ENCODE measurements around the gene SPTLC3. TPM values are rescaled to one million over a fixed set of nuclear protein-coding genes. Genes with fewer than 3 reads are reported as not detected.

Gene SPTLC3
- total and polyA plus RNA-seq, 9 donors = 1.4 to 6.2 (median 3.1) TPM

- no peak for DNase-seq
- Histone ChIP-seq H3K27me3 (ENCODE audit: control insufficient read depth, insufficient read depth, low read length) (no peaks in the 10 kb centered on the region), H3K4me1 (ENCODE audit: control insufficient read depth, insufficient read depth, low read length) (no peaks in the 10 kb centered on the region), H3K36me3 (ENCODE audit: control insufficient read depth, insufficient read depth, low read length) (no peaks in the 10 kb centered on the region), H3K27ac (ENCODE audit: low read length) (no peak overlapping the region), H3K9me3 (replicated peaks; ENCODE audit: control insufficient read depth, low read depth, low read length) (no peaks in the 10 kb centered on the region), H3K4me3 (ENCODE audit: low read length) (no peak overlapping the region)
- WGBS (ENCODE audit: insufficient coverage) = no CpG with 5 or more reads among the region's 1 CpG
These were observed 160.3 kb downstream of the SPTLC3 start for GRCh38 chr20:13169086-13169485.

DNA sequence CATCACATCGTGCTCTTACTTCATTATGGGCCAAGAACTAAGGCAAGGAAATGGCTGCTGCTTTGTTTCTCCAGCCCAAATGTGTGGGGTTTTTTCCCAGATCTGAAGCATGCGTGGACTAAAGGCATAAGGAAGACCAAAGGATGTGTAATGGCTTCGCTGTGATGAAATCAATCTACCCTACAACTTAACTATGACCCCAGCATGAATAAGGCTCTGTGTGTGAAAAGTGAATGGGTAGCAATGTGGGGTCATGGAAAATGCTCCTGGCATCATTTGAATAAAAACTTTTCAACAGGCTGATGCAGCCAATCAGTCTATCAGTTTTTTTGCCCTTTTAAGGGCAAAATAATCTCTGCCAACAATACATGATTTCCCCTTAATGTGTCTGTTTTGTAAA lies 162.0 kb downstream of the SPTLC3 start:
- no peak overlapping the region for H3K27ac ChIP-seq (ENCODE audit: low read length)

DNA sequence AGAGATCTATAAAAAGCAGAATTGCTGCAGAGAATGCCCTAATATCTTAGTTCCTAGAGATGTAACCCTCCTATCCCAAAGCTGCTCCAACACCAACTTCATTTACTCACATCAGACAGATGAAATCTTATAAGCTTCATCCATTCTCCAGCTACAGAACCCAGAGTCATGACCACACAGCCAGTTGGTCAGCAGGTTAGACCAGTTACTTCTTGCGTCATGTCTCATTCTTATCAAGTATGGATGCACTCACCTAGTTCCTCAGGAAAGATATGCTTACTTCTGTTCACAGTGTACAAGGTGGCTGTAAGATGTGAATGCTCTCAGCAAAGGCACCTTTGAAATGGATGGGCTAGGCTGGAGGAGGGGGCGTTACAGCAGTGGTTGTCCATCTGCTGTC lies 164.4 kb downstream of the SPTLC3 start:
- no peaks in the 10 kb centered on the region for H3K4me1 ChIP-seq (ENCODE audit: control insufficient read depth, insufficient read depth, low read length)

More for the DNA sequence above, 162.0 kb downstream of the SPTLC3 start:
- DNase-seq = no peak
- Histone ChIP-seq H3K4me3 (ENCODE audit: low read length) (no peak overlapping the region), H3K27me3 (ENCODE audit: control insufficient read depth, insufficient read depth, low read length) (no peaks in the 10 kb centered on the region), H3K36me3 (ENCODE audit: control insufficient read depth, insufficient read depth, low read length) (no peaks in the 10 kb centered on the region), H3K9me3 (replicated peaks; ENCODE audit: control insufficient read depth, low read depth, low read length) (no peaks in the 10 kb centered on the region), H3K4me1 (ENCODE audit: control insufficient read depth, insufficient read depth, low read length) (no peaks in the 10 kb centered on the region)
- no CpG with 5 or more reads among the region's 3 CpGs for WGBS (ENCODE audit: insufficient coverage)

DNA sequence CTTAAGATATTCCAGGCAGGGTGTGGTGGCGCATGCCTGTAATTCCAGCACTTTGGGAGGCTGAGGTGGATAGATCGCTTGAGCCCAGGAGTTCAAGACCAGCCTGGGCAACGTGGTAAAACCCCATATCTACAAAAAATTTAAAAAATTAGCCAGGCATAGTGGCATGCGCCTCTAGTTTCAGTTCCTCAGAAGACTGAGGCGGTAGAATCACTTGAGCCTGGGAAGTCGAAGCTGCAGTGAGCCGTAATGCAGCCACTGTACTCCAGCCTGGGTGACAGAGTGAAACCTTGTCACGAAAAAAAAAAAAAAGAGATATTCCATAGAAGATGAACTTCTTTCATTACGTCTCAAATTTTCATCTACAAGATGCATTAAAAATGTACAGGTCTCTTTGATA lies 165.6 kb downstream of the SPTLC3 start:
- no peaks in the 10 kb centered on the region for H3K9me3 ChIP-seq (replicated peaks; ENCODE audit: control insufficient read depth, low read depth, low read length)
- H3K27ac ChIP-seq (ENCODE audit: low read length) = no peak overlapping the region
- no peaks in the 10 kb centered on the region for H3K36me3 ChIP-seq (ENCODE audit: control insufficient read depth, insufficient read depth, low read length)
- H3K27me3 ChIP-seq (ENCODE audit: control insufficient read depth, insufficient read depth, low read length) = no peaks in the 10 kb centered on the region
- 87% methylated on average over 2 of the region's 9 CpGs for WGBS (ENCODE audit: insufficient coverage)
- no peaks in the 10 kb centered on the region for H3K4me1 ChIP-seq (ENCODE audit: control insufficient read depth, insufficient read depth, low read length)
- no peak overlapping the region for H3K4me3 ChIP-seq (ENCODE audit: low read length)
- no peak for DNase-seq

More for the DNA sequence above, 164.4 kb downstream of the SPTLC3 start:
- Histone ChIP-seq H3K9me3 (replicated peaks; ENCODE audit: control insufficient read depth, low read depth, low read length) (no peaks in the 10 kb centered on the region), H3K27ac (ENCODE audit: low read length) (no peak overlapping the region), H3K4me3 (ENCODE audit: low read length) (no peak overlapping the region), H3K27me3 (ENCODE audit: control insufficient read depth, insufficient read depth, low read length) (no peaks in the 10 kb centered on the region), H3K36me3 (ENCODE audit: control insufficient read depth, insufficient read depth, low read length) (no peaks in the 10 kb centered on the region)
- 17% methylated on average over 1 of the region's 2 CpGs for WGBS (ENCODE audit: insufficient coverage)
- DNase-seq = no peak

GRCh38 chr20:13180986-13181889 lies 172.5 kb downstream of the SPTLC3 start:
- Histone ChIP-seq H3K27ac (ENCODE audit: low read length) (no peak overlapping the region), H3K4me3 (ENCODE audit: low read length) (no peak overlapping the region), H3K9me3 (replicated peaks; ENCODE audit: control insufficient read depth, low read depth, low read length) (no peaks in the 10 kb centered on the region), H3K27me3 (ENCODE audit: control insufficient read depth, insufficient read depth, low read length) (no peaks in the 10 kb centered on the region), H3K36me3 (ENCODE audit: control insufficient read depth, insufficient read depth, low read length) (no peaks in the 10 kb centered on the region), H3K4me1 (ENCODE audit: control insufficient read depth, insufficient read depth, low read length) (no peaks in the 10 kb centered on the region)
- WGBS (ENCODE audit: insufficient coverage) = 85% methylated on average over 3 of the region's 7 CpGs
- DNase-seq = no peak

- Histone ChIP-seq H3K4me3 (ENCODE audit: low read length) (no peak overlapping the region), H3K36me3 (ENCODE audit: control insufficient read depth, insufficient read depth, low read length) (no peaks in the 10 kb centered on the region), H3K27ac (ENCODE audit: low read length) (no peak overlapping the region), H3K9me3 (replicated peaks; ENCODE audit: control insufficient read depth, low read depth, low read length) (no peaks in the 10 kb centered on the region), H3K27me3 (ENCODE audit: control insufficient read depth, insufficient read depth, low read length) (no peaks in the 10 kb centered on the region), H3K4me1 (ENCODE audit: control insufficient read depth, insufficient read depth, low read length) (no peaks in the 10 kb centered on the region)
- no CpG with 5 or more reads among the region's 1 CpG for WGBS (ENCODE audit: insufficient coverage)
- no peak for DNase-seq
These were observed 174.2 kb downstream of the SPTLC3 start for GRCh38 chr20:13183005-13183404.

DNA sequence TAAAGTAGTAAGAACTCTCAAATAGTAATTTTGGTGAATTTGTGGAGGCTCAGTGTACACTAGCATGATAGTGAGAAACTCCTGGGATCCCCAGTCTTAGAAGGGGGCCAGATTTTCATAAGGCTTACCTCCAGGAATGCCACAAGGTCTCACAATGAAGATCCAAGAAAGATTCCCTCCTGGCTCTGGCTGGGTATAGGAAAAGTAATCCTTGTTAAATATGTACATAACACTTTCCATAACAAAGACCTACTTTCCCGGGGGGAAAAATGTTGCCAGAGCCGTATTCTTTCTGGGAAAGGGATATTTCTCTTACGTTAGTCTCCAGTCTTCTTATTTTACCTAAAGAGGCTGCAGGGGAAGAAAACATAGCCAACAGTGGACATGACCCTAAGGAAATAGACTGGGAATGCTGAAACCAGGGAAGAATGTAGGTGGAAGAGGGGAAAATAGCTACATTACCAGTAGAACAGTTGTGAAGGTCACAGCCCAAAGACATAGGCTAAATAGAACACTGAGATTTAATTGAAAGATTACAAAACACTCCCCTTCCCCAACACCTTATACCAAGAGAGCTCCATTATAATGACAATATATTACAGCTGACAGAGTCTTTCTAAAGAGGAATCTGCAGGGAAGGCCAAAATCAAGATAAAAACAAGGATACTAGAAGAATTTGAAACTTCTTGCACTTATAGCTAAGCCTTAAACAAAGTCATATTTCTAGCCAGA lies 177.4 kb downstream of the SPTLC3 start:
- Histone ChIP-seq H3K9me3 (replicated peaks; ENCODE audit: control insufficient read depth, low read depth, low read length) (no peaks in the 10 kb centered on the region), H3K36me3 (ENCODE audit: control insufficient read depth, insufficient read depth, low read length) (no peaks in the 10 kb centered on the region), H3K27ac (ENCODE audit: low read length) (no peak overlapping the region), H3K4me1 (ENCODE audit: control insufficient read depth, insufficient read depth, low read length) (no peaks in the 10 kb centered on the region), H3K27me3 (ENCODE audit: control insufficient read depth, insufficient read depth, low read length) (no peaks in the 10 kb centered on the region), H3K4me3 (ENCODE audit: low read length) (no peak overlapping the region)
- no CpG with 5 or more reads among the region's 3 CpGs for WGBS (ENCODE audit: insufficient coverage)
- DNase-seq = no peak

- Histone ChIP-seq H3K27me3 (ENCODE audit: control insufficient read depth, insufficient read depth, low read length) (no peaks in the 10 kb centered on the region), H3K4me1 (ENCODE audit: control insufficient read depth, insufficient read depth, low read length) (no peaks in the 10 kb centered on the region), H3K36me3 (ENCODE audit: control insufficient read depth, insufficient read depth, low read length) (no peaks in the 10 kb centered on the region), H3K9me3 (replicated peaks; ENCODE audit: control insufficient read depth, low read depth, low read length) (no peaks in the 10 kb centered on the region), H3K4me3 (ENCODE audit: low read length) (no peak overlapping the region), H3K27ac (ENCODE audit: low read length) (no peak overlapping the region)
- DNase-seq = no peak
- WGBS (ENCODE audit: insufficient coverage) = no CpG with 5 or more reads among the region's 2 CpGs
These were observed 179.1 kb downstream of the SPTLC3 start for GRCh38 chr20:13187899-13188298.

GRCh38 chr20:13199279-13199678 lies 190.5 kb downstream of the SPTLC3 start:
- 38% methylated on average over 1 of the region's 2 CpGs for WGBS (ENCODE audit: insufficient coverage)

DNA sequence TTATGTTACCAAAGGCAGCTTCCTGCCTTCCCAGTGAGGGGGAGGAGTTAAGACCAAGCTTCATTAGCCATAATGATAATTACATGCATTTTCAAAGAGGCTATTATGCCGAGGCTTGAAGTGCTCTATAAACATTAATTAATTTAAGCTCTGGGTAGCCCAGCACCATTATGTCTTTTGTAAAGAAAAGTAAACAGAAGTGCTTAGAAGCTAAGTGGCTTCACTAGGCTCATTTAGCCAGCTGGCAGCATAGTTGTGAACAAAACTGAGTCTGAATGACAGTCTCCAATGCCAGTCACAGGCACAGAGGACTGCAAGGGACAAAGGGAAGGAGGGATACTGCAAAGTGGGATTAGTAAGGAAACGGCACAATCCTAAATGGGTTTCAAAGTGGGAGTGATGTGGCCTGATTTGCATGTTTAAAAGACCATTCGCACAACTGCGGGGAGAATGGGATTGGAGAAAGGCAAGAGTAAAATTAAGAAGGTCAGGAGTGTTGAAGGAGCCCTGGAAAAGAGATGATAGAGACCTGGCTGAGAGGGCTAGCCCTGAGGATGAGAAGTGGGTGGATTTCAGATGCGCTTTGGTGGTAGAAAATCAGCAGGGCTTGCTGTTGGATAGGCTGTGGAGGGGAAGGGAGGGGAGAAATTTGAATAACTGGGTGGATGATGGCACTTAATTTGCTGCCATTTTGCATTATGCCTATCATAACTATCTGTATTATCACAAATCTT lies 192.2 kb downstream of the SPTLC3 start:
- Histone ChIP-seq H3K36me3 (ENCODE audit: control insufficient read depth, insufficient read depth, low read length) (no peaks in the 10 kb centered on the region), H3K4me3 (ENCODE audit: low read length) (no peak overlapping the region), H3K9me3 (replicated peaks; ENCODE audit: control insufficient read depth, low read depth, low read length) (no peaks in the 10 kb centered on the region), H3K27ac (ENCODE audit: low read length) (no peak overlapping the region), H3K27me3 (ENCODE audit: control insufficient read depth, insufficient read depth, low read length) (no peaks in the 10 kb centered on the region), H3K4me1 (ENCODE audit: control insufficient read depth, insufficient read depth, low read length) (no peaks in the 10 kb centered on the region)
- WGBS (ENCODE audit: insufficient coverage) = 51% methylated on average over 4 of the region's 5 CpGs
- DNase-seq = no peak

More at GRCh38 chr20:13199279-13199678, 190.5 kb downstream of the SPTLC3 start:
- Histone ChIP-seq H3K4me3 (ENCODE audit: low read length) (no peak overlapping the region), H3K36me3 (ENCODE audit: control insufficient read depth, insufficient read depth, low read length) (no peaks in the 10 kb centered on the region), H3K9me3 (replicated peaks; ENCODE audit: control insufficient read depth, low read depth, low read length) (no peaks in the 10 kb centered on the region), H3K27me3 (ENCODE audit: control insufficient read depth, insufficient read depth, low read length) (no peaks in the 10 kb centered on the region), H3K4me1 (ENCODE audit: control insufficient read depth, insufficient read depth, low read length) (no peaks in the 10 kb centered on the region), H3K27ac (ENCODE audit: low read length) (no peak overlapping the region)
- no peak for DNase-seq
